GM13976 (cell line): ENCODE measurements around the gene ZNF83.

ENCODE experiments used
- DNase-seq: peaks from one replicate; pipeline ENCODE4 v3.0.0; 2012; ENCODE audit warnings: low spot score
- CTCF ChIP-seq: IDR thresholded peaks from 2 replicates; pipeline ENCODE4 v1.5.1; 2012; ENCODE audit warnings: borderline replicate concordance, mild to moderate bottlenecking; ENCODE audit not compliant: insufficient read depth; ENCODE audit errors: extremely low read depth, missing control alignments, control extremely low read depth
- in situ Hi-C: fragments of 300-500 bp; cut with MboI; formaldehyde crosslinking; loops from one replicate; pipeline ENCODE4 v1.12.0; 2022; ENCODE audit warnings: low sequenced_read_pairs, mixed read lengths, inconsistent platforms; ENCODE audit not compliant: unreplicated experiment

Gene ZNF83

GRCh38 chr19:52567921-52568320 is 70.2 kb downstream of the ZNF83 start:
- TF ChIP-seq CTCF = no peak
- DNase-seq = no peak
- in situ Hi-C loops = no loop called here

GRCh38 chr19:52566588-52566987 is 71.6 kb downstream of the ZNF83 start:
- DNase-seq = no peak
- no peak for TF ChIP-seq CTCF
- in situ Hi-C loops = no loop called here

- no peak for DNase-seq
- TF ChIP-seq CTCF = no peak
- in situ Hi-C loops = no loop called here
Observed at GRCh38 chr19:52566121-52566520, 72.0 kb downstream of the ZNF83 start.
